NOMO-1 (cell line): ENCODE results near the gene APBB1IP.
A peak's percentile ranks its signal among the peaks of the same experiment; 100 is the strongest.
"Not testable (repeated sequence)": the region's sequence is repeated elsewhere in the genome, so short reads cannot be mapped to it uniquely, and the experiment has no call there.

Experiments
- DNase-seq, 2 experiments: peaks; one replicate each; lab custom pipeline; 2025; ENCODE audit not compliant: unreplicated experiment in 2 of 2; lab: John Stamatoyannopoulos, UW

Gene APBB1IP, protein sequence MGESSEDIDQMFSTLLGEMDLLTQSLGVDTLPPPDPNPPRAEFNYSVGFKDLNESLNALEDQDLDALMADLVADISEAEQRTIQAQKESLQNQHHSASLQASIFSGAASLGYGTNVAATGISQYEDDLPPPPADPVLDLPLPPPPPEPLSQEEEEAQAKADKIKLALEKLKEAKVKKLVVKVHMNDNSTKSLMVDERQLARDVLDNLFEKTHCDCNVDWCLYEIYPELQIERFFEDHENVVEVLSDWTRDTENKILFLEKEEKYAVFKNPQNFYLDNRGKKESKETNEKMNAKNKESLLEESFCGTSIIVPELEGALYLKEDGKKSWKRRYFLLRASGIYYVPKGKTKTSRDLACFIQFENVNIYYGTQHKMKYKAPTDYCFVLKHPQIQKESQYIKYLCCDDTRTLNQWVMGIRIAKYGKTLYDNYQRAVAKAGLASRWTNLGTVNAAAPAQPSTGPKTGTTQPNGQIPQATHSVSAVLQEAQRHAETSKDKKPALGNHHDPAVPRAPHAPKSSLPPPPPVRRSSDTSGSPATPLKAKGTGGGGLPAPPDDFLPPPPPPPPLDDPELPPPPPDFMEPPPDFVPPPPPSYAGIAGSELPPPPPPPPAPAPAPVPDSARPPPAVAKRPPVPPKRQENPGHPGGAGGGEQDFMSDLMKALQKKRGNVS

DNA sequence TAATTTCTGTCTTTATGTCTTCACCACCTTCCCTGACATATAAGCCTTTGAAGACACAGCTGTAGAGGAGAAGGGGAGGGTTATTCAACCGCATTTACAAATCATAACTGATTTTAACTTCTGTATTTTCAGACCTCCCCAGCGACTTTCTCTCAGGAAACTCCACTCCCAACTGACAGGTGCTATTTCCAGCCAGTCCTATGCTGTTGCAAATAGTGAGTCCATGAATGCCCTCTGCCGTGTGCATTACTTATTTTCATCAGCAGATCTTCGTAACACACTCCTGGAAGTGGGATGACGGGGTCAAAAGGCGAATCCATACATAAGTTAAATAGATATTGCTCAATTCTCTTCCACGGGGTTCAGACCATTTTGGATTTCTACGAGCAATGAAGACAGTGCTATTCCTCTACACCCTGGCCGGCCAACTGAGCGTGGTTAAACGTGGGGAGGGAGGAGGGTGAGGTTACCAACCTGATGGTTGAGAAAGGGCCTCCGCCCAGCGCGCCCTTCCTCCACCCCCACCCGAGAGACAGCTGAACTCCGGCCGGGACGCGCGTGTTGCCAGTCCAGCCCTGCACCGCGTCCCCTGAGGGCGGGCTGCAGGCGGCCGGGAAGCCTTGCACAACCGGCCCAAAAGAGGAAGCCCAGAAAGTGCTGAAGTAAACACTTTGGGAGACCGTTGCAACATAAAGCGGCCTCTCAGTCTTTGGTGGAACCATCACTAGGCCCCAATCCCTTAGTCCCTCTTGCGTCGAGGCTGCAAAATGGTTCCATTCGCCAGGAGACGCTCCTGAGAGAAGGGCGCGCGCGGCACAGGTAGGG is at the start of gene APBB1IP:
Gene APBB1IP, plus strand, starts transcription at position 705 of the 825 bp plus-strand sequence. CDS start 53,986 bp downstream, outside the sequence.
- DNase-seq: peak; percentile 99 to 100

DNA sequence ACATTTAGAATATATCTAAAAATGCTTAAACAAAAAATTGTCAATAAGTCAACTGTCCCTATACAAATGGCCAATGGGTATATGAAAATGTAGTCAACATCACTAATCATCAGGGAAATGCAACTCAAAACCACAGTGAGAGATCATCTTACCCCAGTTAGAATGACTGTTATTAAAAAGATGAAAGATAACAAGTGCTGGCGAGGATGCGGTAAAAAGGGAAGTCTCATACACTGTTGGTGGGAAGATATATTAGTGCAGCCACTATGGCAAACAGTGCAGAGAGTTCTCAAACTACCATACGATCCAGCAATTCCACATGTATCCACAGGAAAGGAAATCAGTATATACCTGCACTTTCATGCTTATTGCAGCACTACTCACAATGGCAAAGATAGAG is 48.6 kb upstream of the APBB1IP start:
- DNase-seq: no peak

- peak; percentile 54 to 67 for DNase-seq
Measured at GRCh38 chr10:26391701-26392695, 46.1 kb upstream of the APBB1IP start.

- DNase-seq: not testable (repeated sequence)
Measured at GRCh38 chr10:26398353-26398752, 39.8 kb upstream of the APBB1IP start.

GRCh38 chr10:26407406-26407969 is 30.7 kb upstream of the APBB1IP start:
- DNase-seq: peak in 1 of 2 experiments; percentile 38

- DNase-seq: peak; percentile 30 to 43
Measured at GRCh38 chr10:26408858-26409494, 29.2 kb upstream of the APBB1IP start.

GRCh38 chr10:26410356-26410755 is 27.8 kb upstream of the APBB1IP start:
- DNase-seq: no peak

DNA sequence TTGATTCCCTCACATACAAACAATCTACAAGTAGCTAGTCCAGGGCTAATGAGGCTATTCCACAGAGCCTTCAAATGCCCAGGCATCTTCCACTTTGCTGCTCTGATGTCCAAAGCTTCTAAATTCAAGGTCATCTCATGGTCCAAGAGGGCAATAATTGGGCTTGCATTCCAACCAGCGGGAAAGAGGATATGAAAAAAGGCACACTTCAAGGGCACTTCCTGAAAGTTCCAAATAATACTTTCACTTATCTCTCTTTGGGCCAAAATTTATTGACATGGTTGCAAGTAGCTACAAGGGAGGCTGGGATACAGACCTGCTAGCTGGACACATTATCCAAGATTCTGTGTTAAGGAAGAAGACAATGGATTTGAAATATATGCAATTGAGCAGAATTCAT is 25.2 kb upstream of the APBB1IP start:
- no peak for DNase-seq

DNA sequence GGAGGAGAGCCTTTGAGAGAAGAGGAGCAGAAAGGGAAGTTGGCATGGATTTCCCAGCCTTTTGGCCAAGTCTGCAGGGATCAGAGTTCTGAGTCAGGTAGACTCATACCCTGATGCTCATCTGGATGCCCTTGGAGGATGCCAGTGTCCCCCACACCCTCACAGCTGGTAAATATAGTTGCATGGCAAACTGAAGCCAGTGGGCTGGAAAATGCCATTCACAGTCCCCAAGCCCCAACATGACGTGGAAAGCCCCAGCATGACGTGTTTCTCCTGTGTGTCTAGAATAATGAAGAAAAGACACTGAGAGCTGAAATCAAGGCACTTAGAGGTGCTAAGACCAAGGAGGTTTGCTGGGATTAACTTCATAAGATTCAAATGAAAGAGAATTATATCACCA is 24.8 kb upstream of the APBB1IP start:
- DNase-seq: no peak

GRCh38 chr10:26417136-26417535 is 21.0 kb upstream of the APBB1IP start:
- DNase-seq: no peak

GRCh38 chr10:26422977-26423376 is 15.2 kb upstream of the APBB1IP start:
- no peak for DNase-seq

DNA sequence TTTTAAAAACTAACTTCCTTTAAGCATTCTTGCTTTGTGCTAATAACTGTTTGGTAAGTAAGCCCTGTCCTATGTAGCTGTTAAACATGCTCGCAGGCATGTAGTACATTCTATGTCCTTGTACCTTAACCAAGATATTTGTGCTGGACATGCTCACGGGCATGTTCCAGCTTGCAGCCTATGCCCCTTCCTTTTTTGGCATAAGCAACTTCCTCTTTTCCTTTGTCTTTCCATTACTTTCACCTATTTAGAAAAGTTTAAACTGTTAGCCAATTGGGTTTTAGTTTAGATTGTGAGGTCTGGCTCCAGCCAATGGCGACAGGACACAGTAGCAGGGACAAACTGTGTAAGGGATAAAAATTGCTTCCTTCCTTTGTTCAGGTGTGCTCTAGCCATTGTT is 14.4 kb upstream of the APBB1IP start:
- DNase-seq: peak; percentile 53 to 70

DNA sequence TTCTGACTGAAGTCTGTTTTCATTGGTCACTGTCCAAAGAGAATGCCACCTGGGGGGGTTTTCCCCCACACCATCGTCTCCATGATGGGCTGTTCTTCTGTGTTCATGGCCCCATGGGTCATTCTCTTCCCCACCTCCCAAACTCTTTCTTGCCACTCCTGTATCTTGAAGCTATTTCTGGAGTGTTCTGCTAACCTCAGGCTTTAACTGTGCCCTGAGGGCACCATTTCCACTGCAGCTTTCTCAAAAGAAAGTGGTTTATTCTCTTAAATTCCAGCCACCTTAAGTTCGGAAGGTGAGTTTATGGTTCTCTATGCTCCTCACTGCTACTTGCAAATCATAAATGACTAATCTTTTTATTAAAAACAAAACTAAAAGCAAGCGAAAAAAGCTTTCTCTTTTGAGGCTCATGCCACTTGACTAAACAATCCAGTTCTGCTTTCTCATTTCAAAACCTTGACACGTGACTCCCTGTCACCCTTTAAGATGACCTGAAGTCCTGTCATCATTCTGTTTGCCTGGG is 7.4 kb upstream of the APBB1IP start:
- DNase-seq: peak; percentile 84 to 95

DNA sequence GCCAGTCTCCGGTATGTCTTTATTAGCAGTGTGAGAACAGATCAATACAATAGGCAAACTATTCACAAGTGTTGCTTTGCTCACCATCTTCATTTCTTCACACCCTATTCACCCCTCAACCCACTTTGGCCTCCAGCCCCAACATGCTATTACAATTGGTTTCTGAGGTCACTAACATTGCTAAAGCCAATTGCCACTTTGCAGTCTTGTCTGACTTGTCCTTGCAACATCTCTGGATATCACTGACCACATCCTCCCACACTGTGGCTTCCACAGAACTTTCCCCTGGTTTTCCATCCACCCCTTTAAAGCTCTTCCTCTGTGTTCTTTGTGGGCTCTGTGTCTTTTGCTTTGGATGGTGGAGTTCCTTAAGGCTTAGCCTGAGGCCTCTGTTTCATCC is 5.2 kb upstream of the APBB1IP start:
- DNase-seq: peak; percentile 35 to 55

DNA sequence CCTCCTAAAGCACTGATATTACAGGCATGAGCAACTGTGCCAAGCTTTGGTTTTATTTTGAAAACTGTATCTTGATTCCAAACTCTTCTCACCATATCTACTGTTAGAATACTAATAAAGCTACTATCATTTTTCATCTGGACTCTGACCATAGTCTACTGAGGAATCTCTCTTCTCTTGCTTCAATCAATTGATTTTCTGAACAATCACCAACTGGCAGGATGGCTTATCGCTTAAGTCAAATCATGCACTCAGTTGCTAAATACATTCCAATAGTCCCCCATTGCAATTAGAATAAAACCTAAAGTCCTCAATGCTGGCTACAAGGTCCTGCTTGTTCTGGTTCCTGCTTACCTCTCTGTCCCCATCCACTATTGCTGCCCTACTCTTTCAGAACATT is 2.3 kb upstream of the APBB1IP start:
- no peak for DNase-seq

GRCh38 chr10:26436848-26437247 is 1.3 kb upstream of the APBB1IP start:
- DNase-seq: no peak

DNA sequence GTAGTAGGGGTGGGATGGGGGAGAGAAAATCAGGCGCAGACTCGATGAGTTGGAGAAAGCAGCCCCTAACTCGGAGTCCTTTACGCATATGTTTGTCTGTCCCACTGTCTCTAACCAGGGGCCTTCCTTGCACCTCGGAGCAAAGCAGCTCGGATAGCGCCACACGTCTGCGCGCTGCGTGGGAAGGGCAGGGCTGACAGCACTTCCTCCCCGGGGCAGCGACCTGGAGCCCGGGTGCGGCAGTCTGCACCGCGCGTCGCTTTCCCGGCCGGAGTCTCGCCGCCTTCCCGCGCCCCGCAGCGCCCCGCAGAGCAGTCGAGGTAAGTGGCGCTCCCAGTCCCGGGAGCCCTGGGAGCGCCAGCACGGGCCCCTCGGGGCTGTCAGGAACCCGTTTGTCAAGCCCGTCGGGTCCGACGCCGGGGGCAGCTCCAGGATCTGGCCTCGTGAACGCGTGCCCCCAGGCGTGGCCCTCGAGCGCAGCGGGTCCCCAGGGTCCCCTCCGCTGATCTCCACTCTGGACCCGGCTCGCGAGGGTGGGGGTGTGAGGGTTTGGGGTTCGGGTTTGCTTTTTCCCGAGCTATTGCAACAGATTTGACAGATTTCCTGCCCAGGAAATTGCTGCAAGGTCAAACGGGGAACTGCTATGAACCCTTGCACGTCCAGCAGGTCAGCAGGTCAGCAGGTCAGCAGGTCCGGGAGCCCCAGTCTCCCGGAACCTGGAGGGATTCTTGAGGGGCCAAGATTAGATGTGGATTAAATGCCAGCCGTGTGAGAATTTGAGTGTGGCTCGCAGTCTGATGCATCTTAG is 597 bp downstream of the APBB1IP start:
- peak; percentile 48 to 58 for DNase-seq

- peak in 1 of 2 experiments; percentile 27 for DNase-seq
Measured at GRCh38 chr10:26439406-26440087, 1.4 kb downstream of the APBB1IP start.
